ENCODE data around the gene MKNK2. TPM values are rescaled to one million over a fixed set of nuclear protein-coding genes. Genes with fewer than 3 reads are reported as not detected.

The MKNK2 gene
- polyA plus RNA-seq, 1 of the 3 experiments (the other 2 are of a cell fraction), result 65.4 TPM

DNA sequence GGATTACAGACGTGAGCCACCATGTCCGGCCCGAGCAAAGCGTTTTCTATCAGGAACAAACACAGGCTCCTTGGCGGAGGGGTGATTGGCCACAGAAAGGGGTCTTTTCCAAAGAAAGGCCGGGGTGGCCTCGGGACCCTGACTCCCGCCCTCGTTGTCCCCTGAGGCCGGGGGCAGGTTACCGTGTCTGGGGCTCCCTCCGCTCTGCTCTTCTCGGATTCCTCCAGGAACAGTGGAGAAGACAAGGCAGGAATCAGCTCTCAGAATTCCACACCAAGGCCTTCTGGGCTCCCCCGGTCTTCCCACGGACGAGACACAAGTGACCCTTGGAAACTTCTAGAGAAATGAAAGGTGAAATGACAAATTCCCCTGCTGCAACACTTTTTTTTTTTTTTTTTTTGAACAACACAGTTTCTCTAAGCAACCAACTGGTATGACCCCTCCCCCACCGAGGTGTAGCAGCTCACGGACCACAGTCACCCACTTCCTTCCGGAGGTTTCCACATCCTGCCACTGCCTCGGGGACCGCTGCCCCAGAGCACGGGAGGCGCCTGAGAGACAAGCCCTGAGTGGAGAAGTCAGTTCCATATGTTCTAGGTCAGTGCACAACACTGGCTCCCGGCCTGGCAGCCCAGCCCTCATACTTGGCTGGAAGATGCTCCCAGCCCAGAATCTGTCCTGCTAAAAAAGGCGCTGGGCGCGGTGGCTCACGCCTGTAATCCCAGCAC lies 34.1 kb upstream of the MKNK2 start:
- no peak overlapping the region for H3K4me2 ChIP-seq
- H3K9me3 ChIP-seq, result no peaks in the 10 kb centered on the region
- DNase-seq, result peak; percentile 20
- H3F3A ChIP-seq (replicated peaks; ENCODE audit: insufficient read depth), result peaks cover 4% of the 10 kb centered on the region
- no peak for TF ChIP-seq MXI1 (IDR thresholded peaks at IDR 0.05; ENCODE audit: low read depth, low read length)
- peaks cover 0 to 6% of the 10 kb centered on the region in 2 experiments for H3K36me3 ChIP-seq (replicated peaks in 1 of 2; ENCODE audit: control insufficient read depth in 1 of 2, insufficient read depth in 2 of 2, low read length in 1 of 2)
- POLR2A ChIA-PET, result interaction anchor here (0.5 kb wide), 1 partner anchor 198 kb away, joined by 3 read pairs; no protein-coding TSS in a partner anchor
- H3K4me3 ChIP-seq (ENCODE audit: low read depth in 2 of 2, low read length in 1 of 2), result no peak overlapping the region
- H4K20me1 ChIP-seq (ENCODE audit: insufficient read depth), result no peaks in the 10 kb centered on the region
- H3K79me2 ChIP-seq (ENCODE audit: insufficient read depth), result peaks cover 56% of the 10 kb centered on the region
- H3K4me1 ChIP-seq (ENCODE audit: control insufficient read depth in 1 of 2, insufficient read depth in 2 of 2, low read depth in 1 of 2, low read length in 1 of 2), result peaks cover 14 to 15% of the 10 kb centered on the region in 2 experiments; a peak in 2 of 4 replicates
- H3K27ac ChIP-seq (ENCODE audit: low read depth in 2 of 2, low read length in 1 of 2), result no peak overlapping the region
- H2AFZ ChIP-seq (ENCODE audit: low read depth), result no peak overlapping the region
- no peaks in the 10 kb centered on the region for H3K9me2 ChIP-seq
- 97% methylated on average over 21 of the region's 28 CpGs for WGBS (ENCODE audit: low lambda C conversion rate)
- H3K9ac ChIP-seq, result no peak overlapping the region
- CTCF ChIA-PET, result interaction anchor here (1.4 kb wide), 1 partner anchor 10 kb away, joined by 5 read pairs; the partner anchor contains the start of gene MOB3A
- no peaks in the 10 kb centered on the region for H3K27me3 ChIP-seq (ENCODE audit: insufficient read depth)

DNA sequence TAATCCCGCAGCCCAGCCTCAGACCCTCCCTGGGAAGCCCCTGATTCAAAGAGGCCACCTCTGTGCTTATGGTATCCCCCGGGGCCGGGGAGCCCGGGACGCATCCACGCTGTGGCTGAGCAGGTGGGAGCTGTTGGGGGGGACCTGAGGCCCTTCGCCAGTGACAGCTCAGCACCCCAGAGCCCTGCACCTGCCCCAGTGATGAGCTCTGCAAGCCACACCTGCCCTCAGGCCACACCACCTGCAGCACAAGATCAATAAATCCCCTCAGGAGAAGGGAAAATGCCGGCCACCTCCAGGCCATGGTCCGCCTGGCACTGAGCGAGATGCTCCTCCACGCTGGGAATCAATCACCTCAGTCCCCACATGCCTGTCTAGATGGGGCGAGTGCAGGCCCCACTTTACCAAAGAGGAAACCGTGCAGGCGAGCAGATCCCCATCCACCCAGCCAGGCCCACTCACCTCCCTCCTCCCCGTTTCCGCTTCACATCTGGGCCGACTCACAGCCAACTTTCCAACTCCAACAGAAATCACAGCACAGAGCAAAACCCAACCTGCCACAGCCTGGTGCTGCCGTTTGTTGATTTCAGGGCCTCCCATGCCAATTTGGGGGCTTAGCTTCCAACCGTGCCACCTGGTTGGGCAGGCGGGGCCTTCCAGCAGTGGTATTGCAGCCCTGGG lies 32.3 kb upstream of the MKNK2 start:
- no peak overlapping the region for H2AFZ ChIP-seq (ENCODE audit: low read depth)

More for the DNA sequence above, 32.3 kb upstream of the MKNK2 start:
- H4K20me1 ChIP-seq (ENCODE audit: insufficient read depth), result no peaks in the 10 kb centered on the region
- no peaks in the 10 kb centered on the region for H3K9me3 ChIP-seq
- H3K36me3 ChIP-seq (replicated peaks in 1 of 2; ENCODE audit: control insufficient read depth in 1 of 2, insufficient read depth in 2 of 2, low read length in 1 of 2), result peaks cover 0 to 1% of the 10 kb centered on the region in 2 experiments
- POLR2A ChIA-PET, result no interaction called here
- peaks cover 37% of the 10 kb centered on the region; the same call in 1 of the 2 replicates for H3K79me2 ChIP-seq (ENCODE audit: insufficient read depth)
- TF ChIP-seq RXRA (IDR thresholded peaks at IDR 0.05; ENCODE audit: borderline replicate concordance, low read depth) (no peak), MEF2A (IDR thresholded peaks at IDR 0.05; ENCODE audit: borderline replicate concordance, low read depth) (no peak), NRF1 (IDR thresholded peaks at IDR 0.05; ENCODE audit: low read depth, low read length) (no peak), FOXJ3 (CRISPR knock-in tag; IDR thresholded peaks at IDR 0.05) (no peak), MXI1 (IDR thresholded peaks at IDR 0.05; ENCODE audit: low read depth, low read length) (no peak), RCOR1 (IDR thresholded peaks at IDR 0.05; ENCODE audit: low read length) (no peak), JUND (IDR thresholded peaks at IDR 0.05) (no peak), TAF1 (IDR thresholded peaks at IDR 0.05; ENCODE audit: borderline replicate concordance, low read depth, low read length) (no peak)
- TF ChIP-seq, protein P1, sequence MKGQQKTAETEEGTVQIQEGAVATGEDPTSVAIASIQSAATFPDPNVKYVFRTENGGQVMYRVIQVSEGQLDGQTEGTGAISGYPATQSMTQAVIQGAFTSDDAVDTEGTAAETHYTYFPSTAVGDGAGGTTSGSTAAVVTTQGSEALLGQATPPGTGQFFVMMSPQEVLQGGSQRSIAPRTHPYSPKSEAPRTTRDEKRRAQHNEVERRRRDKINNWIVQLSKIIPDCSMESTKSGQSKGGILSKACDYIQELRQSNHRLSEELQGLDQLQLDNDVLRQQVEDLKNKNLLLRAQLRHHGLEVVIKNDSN (IDR thresholded peaks at IDR 0.05; ENCODE audit: borderline replicate concordance, low read depth), result no peak
- WGBS (ENCODE audit: low lambda C conversion rate), result 100% methylated on average over 7 of the region's 20 CpGs
- no peaks in the 10 kb centered on the region for H3K27me3 ChIP-seq (ENCODE audit: insufficient read depth)
- H3K9ac ChIP-seq, result no peak overlapping the region
- no peak overlapping the region for H3K4me3 ChIP-seq (ENCODE audit: low read depth in 2 of 2, low read length in 1 of 2)
- DNase-seq, result peak; percentile 23
- H3K27ac ChIP-seq (ENCODE audit: low read depth in 2 of 2, low read length in 1 of 2), result no peak overlapping the region
- CTCF ChIA-PET, result interaction anchor here (0.6 to 1.4 kb wide), 3 partner anchors 12 to 403 kb away, joined by 3 to 5 read pairs (median 3); no protein-coding TSS in a partner anchor
- no peaks in the 10 kb centered on the region for H3K9me2 ChIP-seq
- no peaks in the 10 kb centered on the region for H3K4me1 ChIP-seq (ENCODE audit: control insufficient read depth in 1 of 2, insufficient read depth in 2 of 2, low read depth in 1 of 2, low read length in 1 of 2)
- H3F3A ChIP-seq (replicated peaks; ENCODE audit: insufficient read depth), result peaks cover 2% of the 10 kb centered on the region
- no peak overlapping the region for H3K4me2 ChIP-seq
